Gastrocnemius medialis (tissue), 4 donors: ENCODE results near the gene SPATS2L. TPM values are rescaled to one million over a fixed set of nuclear protein-coding genes. Genes with fewer than 3 reads are reported as not detected.

Experiments
- ATAC-seq, 2 donors: fragments of 150-250 bp; one replicate each; pipeline ENCODE4 v1.9.1; 2016
- DNase-seq, 2 donors: peaks; one replicate each; pipeline ENCODE4 v3.0.0-alpha.2; 2019
- H3K27ac ChIP-seq, 4 donors: fragments of 200-600 bp; sonication (generic); 1 replicate in 1 of 4; 2 replicates in 3 of 4; pipeline ENCODE4 v1.5.1; 2016 to 2018; ENCODE audit warnings: mild to moderate bottlenecking in 2 of 4, moderate library complexity in 1 of 4
- H3K27me3 ChIP-seq, 3 donors: fragments of 200-600 bp; sonication (generic) in 2 of 3; 1 replicate in 1 of 3; 2 replicates in 2 of 3; pipeline versions ENCODE4 v1.5.1 to v1.6.0; 2016 to 2019; ENCODE audit warnings: mild to moderate bottlenecking in 1 of 3, moderate library complexity in 1 of 3
- H3K36me3 ChIP-seq, 2 donors: fragments of 200-600 bp; sonication (generic) in 1 of 2; one replicate each; pipeline ENCODE4 v1.5.1; 2017 to 2018
- H3K4me1 ChIP-seq, 2 donors: fragments of 200-600 bp; sonication (generic) in 1 of 2; one replicate each; pipeline ENCODE4 v1.5.1; 2016 to 2017; ENCODE audit warnings: mild to moderate bottlenecking in 2 of 2
- H3K4me3 ChIP-seq, 4 donors: fragments of 200-600 bp; sonication (generic) in 3 of 4; 1 replicate in 1 of 4; 2 replicates in 3 of 4; pipeline ENCODE4 v1.5.1; 2016 to 2019; ENCODE audit warnings: mild to moderate bottlenecking in 2 of 4
- H3K9me3 ChIP-seq, 3 donors: fragments of 200-600 bp; sonication (generic) in 2 of 3; 1 replicate in 1 of 3; 2 replicates in 2 of 3; pipeline ENCODE4 v1.5.1; 2016 to 2019
- POLR2A ChIP-seq, 2 donors: fragments of 450-650 bp; IDR thresholded peaks; one replicate each; pipeline ENCODE4 v1.6.1; 2017; ENCODE audit warnings: antibody characterized with exemption in 2 of 2, mild to moderate bottlenecking in 2 of 2, moderate library complexity in 2 of 2
- in situ Hi-C, 4 donors: fragments of 200-750 bp; cut with MboI; loops; one replicate each; pipeline versions ENCODE4 v1.15.0 to v1.8.0; 2017; ENCODE audit warnings: low sequenced_read_pairs in 4 of 4
- intact Hi-C: fragments of 100-400 bp; cut with DNase I; formaldehyde crosslinking; loops from one replicate; pipeline ENCODE4 v1.15.1; 2023; ENCODE audit warnings: low total_unique reads
- total RNA-seq, 4 donors: library from RNA; depleted of rRNA; stranded (reverse); fragments of >200 nt; gene quantifications; one replicate each; pipeline versions ENCODE4 v1.1.0 to v1.2.3, GENCODE V29; 2016
- TF ChIP-seq, protein P1 (sequence below), 5 experiments: fragments of 450-650 bp in 3 of 5; fragments of 200-600 bp in 2 of 5; sonication (generic) in 2 of 5; IDR thresholded peaks in 4 of 5; conservative IDR thresholded peaks in 1 of 5; 1 replicate in 4 of 5; 2 replicates in 1 of 5; pipeline ENCODE4 v1.5.1; 2016 to 2019; ENCODE audit warnings: antibody characterized with exemption in 5 of 5, mild to moderate bottlenecking in 3 of 5, moderate library complexity in 3 of 5

SPATS2L gene
- total RNA-seq, 4 donors from 2014 or later, result 34.0 to 74.2 (median 52.3) TPM

DNA sequence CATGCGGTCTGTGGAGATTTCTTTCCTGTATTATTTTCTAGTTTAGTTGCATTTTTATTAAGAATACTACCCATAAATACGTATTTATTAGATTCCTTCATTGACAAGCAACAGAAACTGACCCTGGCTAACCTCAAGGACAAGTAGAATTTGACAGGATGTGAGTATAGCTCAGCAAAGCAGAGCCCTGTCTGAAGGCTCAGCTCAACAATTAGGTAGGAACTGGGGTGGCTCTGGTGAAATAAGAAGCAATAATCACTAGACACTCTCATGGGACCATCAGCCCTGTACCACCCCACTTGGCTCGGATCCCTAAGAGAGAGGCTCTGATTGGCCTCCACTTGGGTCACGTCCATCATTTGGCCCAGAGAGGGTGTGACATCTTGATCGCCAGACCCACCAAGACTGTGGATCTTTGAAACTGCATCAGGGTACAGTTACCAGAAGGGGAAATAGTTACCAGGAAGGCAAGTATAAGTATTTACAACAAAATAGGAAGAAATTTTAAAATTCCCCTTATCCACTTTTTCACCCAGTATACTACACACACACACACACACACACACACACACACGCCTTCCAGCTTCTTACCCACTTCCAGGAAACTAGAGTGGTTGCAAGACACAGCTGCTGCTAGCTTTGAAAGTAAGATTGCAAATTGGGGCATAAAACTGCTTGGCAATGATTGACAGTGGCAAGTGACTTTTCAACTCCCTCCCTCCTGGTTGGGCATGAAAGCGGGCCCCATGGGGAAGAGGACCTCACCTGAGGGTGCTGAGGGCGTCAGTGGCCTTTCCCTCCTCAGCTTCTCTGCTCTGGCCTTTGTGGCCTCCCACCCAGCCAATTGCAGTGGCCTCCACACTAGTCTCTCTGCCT lies 161.6 kb downstream of the SPATS2L start:
- in situ Hi-C loops, result loop anchor here in 2 of 4 donors (10.0 to 25.0 kb wide), 2 partner anchors 156 to 163 kb away; partner anchors contain the start of gene SPATS2L (in 2 of the 2)
- TF ChIP-seq, protein P1, sequence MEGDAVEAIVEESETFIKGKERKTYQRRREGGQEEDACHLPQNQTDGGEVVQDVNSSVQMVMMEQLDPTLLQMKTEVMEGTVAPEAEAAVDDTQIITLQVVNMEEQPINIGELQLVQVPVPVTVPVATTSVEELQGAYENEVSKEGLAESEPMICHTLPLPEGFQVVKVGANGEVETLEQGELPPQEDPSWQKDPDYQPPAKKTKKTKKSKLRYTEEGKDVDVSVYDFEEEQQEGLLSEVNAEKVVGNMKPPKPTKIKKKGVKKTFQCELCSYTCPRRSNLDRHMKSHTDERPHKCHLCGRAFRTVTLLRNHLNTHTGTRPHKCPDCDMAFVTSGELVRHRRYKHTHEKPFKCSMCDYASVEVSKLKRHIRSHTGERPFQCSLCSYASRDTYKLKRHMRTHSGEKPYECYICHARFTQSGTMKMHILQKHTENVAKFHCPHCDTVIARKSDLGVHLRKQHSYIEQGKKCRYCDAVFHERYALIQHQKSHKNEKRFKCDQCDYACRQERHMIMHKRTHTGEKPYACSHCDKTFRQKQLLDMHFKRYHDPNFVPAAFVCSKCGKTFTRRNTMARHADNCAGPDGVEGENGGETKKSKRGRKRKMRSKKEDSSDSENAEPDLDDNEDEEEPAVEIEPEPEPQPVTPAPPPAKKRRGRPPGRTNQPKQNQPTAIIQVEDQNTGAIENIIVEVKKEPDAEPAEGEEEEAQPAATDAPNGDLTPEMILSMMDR (IDR thresholded peaks at IDR 0.05 in 4 of 5, conservative IDR thresholded peaks at IDR 0.05 in 1 of 5), result no peak
- no peak for TF ChIP-seq POLR2A (IDR thresholded peaks at IDR 0.05)
- DNase-seq (no peak), ATAC-seq (no peak)
- peaks cover 0 to 25% of the 10 kb centered on the region in 2 donors for H3K36me3 ChIP-seq
- no peak overlapping the region for H3K4me3 ChIP-seq
- no peaks in the 10 kb centered on the region for H3K9me3 ChIP-seq
- intact Hi-C loops, result loop anchor here (5.0 kb wide), 1 partner anchor 161 kb away; the partner anchor contains the start of gene SPATS2L
- peak overlapping the region; percentile 46 to 74 (median 68) for H3K27ac ChIP-seq
- no peaks in the 10 kb centered on the region for H3K27me3 ChIP-seq
- peaks cover 20% of the 10 kb centered on the region in 2 donors for H3K4me1 ChIP-seq

DNA sequence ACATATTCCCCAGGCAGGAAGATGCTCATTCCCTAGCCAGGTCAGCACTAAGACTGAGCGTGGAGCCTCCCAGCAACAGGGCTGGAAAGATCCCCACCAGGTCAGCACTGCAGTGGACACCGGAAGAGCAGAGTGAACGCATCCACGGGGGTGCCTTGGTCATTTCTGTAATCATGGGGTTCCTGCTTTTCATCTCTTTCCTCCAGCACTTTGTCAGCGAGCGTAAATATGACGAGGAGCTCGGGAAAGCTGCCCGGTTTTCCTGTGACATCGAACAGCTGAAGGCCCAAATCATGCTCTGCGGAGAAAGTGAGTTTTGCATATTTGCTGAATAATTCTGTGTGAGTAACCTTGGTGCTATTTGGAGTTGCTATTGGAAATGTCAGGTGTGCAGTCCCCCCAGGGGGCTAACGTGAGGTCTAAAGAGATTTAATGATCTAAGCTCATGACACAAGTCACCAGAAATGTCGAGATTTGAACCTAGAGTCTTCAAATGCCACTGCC lies 163.3 kb downstream of the SPATS2L start:
- no peak for TF ChIP-seq POLR2A (IDR thresholded peaks at IDR 0.05)
- TF ChIP-seq, protein P1 (IDR thresholded peaks at IDR 0.05 in 4 of 5, conservative IDR thresholded peaks at IDR 0.05 in 1 of 5), result no peak
- intact Hi-C loops, result loop anchor here (5.0 kb wide), 1 partner anchor 162 kb away; the partner anchor contains the start of gene SPATS2L
- DNase-seq, result no peak
- Histone ChIP-seq H3K9me3 (no peaks in the 10 kb centered on the region), H3K27me3 (no peaks in the 10 kb centered on the region), H3K36me3 (peaks cover 0 to 33% of the 10 kb centered on the region in 2 donors), H3K4me1 (peaks cover 20% of the 10 kb centered on the region in 2 donors), H3K27ac (no peak overlapping the region), H3K4me3 (no peak overlapping the region)
- no peak for ATAC-seq
- in situ Hi-C loops, result loop anchor here in 3 of 4 donors (10.0 to 25.0 kb wide), 2 partner anchors 157 to 165 kb away; partner anchors contain the start of gene SPATS2L (in 3 of the 3)

DNA sequence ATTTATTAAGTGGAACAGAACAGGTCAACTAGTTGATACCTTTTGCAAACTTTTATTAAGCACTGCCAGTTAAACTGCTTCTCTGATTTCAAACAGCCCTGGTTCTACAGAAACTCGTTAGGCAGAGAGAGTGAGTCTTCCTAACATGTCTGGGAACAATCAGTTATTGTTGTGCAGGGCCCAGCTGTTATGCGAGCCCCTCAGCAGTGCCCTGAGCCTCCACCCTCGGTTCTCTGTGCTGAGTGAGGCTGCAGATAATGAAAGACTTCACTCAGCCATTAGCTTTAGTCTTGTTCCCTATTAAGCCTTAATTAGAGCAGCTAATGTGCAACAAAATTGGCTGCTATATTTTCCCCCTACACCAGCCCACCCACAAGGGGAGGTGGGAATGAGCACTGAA lies 163.7 kb downstream of the SPATS2L start:
- Histone ChIP-seq H3K27me3 (no peaks in the 10 kb centered on the region), H3K4me3 (no peak overlapping the region), H3K4me1 (peaks cover 20% of the 10 kb centered on the region in 2 donors), H3K27ac (no peak overlapping the region), H3K9me3 (no peaks in the 10 kb centered on the region), H3K36me3 (peaks cover 0 to 34% of the 10 kb centered on the region in 2 donors)
- TF ChIP-seq, protein P1 (IDR thresholded peaks at IDR 0.05 in 4 of 5, conservative IDR thresholded peaks at IDR 0.05 in 1 of 5), result no peak
- no peak for TF ChIP-seq POLR2A (IDR thresholded peaks at IDR 0.05)
- in situ Hi-C loops (loop anchor here in 2 of 4 donors (10.0 to 25.0 kb wide), 2 partner anchors 158 to 165 kb away; partner anchors contain the start of gene SPATS2L (in 2 of the 2)), intact Hi-C loops (no loop called here)
- ATAC-seq, result no peak
- no peak for DNase-seq

DNA sequence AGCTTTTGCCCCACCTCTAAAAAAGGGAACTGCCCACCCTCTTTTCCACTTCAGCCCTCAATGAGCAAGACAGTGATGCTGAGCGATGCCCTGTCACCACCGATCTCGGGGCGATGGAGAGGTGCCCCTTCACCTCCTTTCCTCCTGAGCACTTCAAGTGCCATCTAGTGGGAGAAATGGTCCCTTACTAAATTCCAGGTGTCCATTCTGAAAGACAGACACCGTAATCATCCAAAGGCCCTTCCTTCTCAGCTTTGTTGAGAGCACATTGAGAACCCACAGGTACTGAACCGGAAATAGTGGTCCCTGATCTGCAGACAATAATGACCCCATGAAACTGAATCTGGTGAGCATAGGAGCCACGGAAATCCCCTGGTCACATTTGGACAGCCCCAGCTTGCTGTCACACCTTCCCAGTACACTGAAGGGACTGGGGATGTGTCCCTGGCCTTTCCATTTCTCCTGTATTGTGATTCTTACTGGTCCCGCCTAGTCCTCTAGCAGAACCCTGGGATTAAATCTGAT lies 164.9 kb downstream of the SPATS2L start:
- DNase-seq (no peak), ATAC-seq (no peak)
- in situ Hi-C loops (loop anchor here in 2 of 4 donors (10.0 to 25.0 kb wide), 2 partner anchors 159 to 167 kb away; partner anchors contain the start of gene SPATS2L (in 2 of the 2)), intact Hi-C loops (no loop called here)
- Histone ChIP-seq H3K4me3 (no peak overlapping the region), H3K9me3 (no peaks in the 10 kb centered on the region), H3K4me1 (peaks cover 17% of the 10 kb centered on the region in 2 donors), H3K27me3 (no peaks in the 10 kb centered on the region), H3K36me3 (peaks cover 0 to 34% of the 10 kb centered on the region in 2 donors), H3K27ac (no peak overlapping the region)
- no peak for TF ChIP-seq POLR2A (IDR thresholded peaks at IDR 0.05)
- TF ChIP-seq, protein P1 (IDR thresholded peaks at IDR 0.05 in 4 of 5, conservative IDR thresholded peaks at IDR 0.05 in 1 of 5), result peak in 4 of 5 experiments; percentile 25 to 55 (median 43)
